GM12891 (cell line): Measurements from ENCODE around the gene GATAD2A.

Experiments used
- POLR2A ChIP-seq: IDR thresholded peaks from 2 replicates; pipeline ENCODE4 v1.6.1; 2011; ENCODE audit warnings: low read depth, low read length, control low read depth
- POLR2AphosphoS5 ChIP-seq: IDR thresholded peaks from 2 replicates; pipeline ENCODE4 v1.6.1; 2011; ENCODE audit warnings: low read depth, low read length, control low read depth
- SPI1 ChIP-seq: IDR thresholded peaks from 2 replicates; pipeline ENCODE4 v1.6.1; 2011; ENCODE audit warnings: low read depth, low read length, control low read depth
- TAF1 ChIP-seq: IDR thresholded peaks from 2 replicates; pipeline ENCODE4 v1.6.1; 2011; ENCODE audit warnings: low read depth, low read length, control low read depth

- TF ChIP-seq POLR2A (no peak), POLR2AphosphoS5 (no peak), TAF1 (no peak), SPI1 (no peak)
Observed at GRCh38 chr19:19514215-19514657, 108.8 kb downstream of the GATAD2A start.
